ENCODE results near the gene POLN.

DNA sequence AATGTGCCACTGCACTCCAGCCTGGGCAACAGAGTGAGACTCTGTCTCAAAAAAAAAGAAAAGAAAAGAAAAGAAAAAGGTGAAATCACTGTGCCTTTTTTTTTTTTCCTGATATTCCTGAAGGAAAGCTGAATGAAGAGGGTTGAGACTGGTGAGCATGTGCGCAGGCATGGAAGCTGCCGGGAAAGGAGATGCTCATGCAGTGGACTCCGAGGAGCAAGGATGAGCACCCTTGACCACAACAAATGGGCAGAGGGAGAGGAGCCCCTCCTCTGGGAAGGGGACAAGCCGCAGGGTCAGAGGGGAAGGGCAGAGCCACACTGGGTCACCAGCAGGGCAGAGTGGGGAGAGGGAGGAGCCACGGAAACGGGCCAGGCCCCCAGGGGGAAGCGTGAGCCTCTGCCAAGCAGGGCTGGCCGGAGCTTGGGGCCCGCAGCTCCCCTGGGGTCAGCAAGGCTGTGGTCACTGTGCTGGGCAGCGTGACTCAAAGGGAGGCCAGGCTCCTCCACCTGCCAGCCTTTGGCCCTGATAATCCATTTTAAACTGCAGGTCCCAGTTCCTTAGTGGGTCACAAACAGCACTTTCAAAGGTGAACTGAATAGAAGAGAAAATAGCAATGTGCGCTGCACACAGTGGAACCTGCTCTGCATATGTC is 102.9 kb downstream of the POLN start:
- TF ChIP-seq, protein P1, sequence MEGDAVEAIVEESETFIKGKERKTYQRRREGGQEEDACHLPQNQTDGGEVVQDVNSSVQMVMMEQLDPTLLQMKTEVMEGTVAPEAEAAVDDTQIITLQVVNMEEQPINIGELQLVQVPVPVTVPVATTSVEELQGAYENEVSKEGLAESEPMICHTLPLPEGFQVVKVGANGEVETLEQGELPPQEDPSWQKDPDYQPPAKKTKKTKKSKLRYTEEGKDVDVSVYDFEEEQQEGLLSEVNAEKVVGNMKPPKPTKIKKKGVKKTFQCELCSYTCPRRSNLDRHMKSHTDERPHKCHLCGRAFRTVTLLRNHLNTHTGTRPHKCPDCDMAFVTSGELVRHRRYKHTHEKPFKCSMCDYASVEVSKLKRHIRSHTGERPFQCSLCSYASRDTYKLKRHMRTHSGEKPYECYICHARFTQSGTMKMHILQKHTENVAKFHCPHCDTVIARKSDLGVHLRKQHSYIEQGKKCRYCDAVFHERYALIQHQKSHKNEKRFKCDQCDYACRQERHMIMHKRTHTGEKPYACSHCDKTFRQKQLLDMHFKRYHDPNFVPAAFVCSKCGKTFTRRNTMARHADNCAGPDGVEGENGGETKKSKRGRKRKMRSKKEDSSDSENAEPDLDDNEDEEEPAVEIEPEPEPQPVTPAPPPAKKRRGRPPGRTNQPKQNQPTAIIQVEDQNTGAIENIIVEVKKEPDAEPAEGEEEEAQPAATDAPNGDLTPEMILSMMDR (IDR thresholded peaks at IDR 0.05): no peak
- no peak for TF ChIP-seq POLR2A (IDR thresholded peaks at IDR 0.05)
